Adrenal gland (tissue), 12 donors: Measurements from ENCODE around the gene VPS13D. TPM values are rescaled to one million over a fixed set of nuclear protein-coding genes. Genes with fewer than 3 reads are reported as not detected.
"Not testable (repeated sequence)": the region's sequence is repeated elsewhere in the genome, so short reads cannot be mapped to it uniquely, and the experiment has no call there.

Experiments
- DNase-seq, 7 donors: peaks; one replicate each; pipeline ENCODE4 v3.0.0-alpha.2; 2019 to 2020
- H3K27ac ChIP-seq, 5 donors: fragments of 200-600 bp; sonication (generic) in 4 of 5; 1 replicate in 3 of 5; 2 replicates in 2 of 5; pipeline versions ENCODE4 v1.5.1 to v1.8.0; 2016 to 2020; ENCODE audit warnings: mild to moderate bottlenecking in 1 of 5
- H3K27me3 ChIP-seq: fragments of 200-600 bp; 2 replicates; pipeline ENCODE4 v1.8.0; 2021
- H3K36me3 ChIP-seq, 2 donors: fragments of 200-600 bp; replicated peaks in 1 of 2; 1 replicate in 1 of 2; 2 replicates in 1 of 2; pipeline versions ENCODE4 v1.5.1 to v1.8.0; 2018 to 2022
- H3K4me1 ChIP-seq, 2 donors: fragments of 200-600 bp; replicated peaks in 1 of 2; 1 replicate in 1 of 2; 2 replicates in 1 of 2; pipeline versions ENCODE4 v1.5.1 to v1.8.0; 2018 to 2021
- H3K4me3 ChIP-seq, 4 donors: fragments of 200-600 bp; sonication (generic) in 3 of 4; one replicate each; pipeline ENCODE4 v1.5.1; 2016 to 2018
- H3K9me3 ChIP-seq, 3 donors: fragments of 200-600 bp; sonication (generic) in 1 of 3; replicated peaks in 1 of 3; 1 replicate in 2 of 3; 2 replicates in 1 of 3; pipeline versions ENCODE4 v1.5.1 to v1.8.0; 2016 to 2021
- POLR2A ChIP-seq, 2 donors: fragments of 450-650 bp; IDR thresholded peaks; one replicate each; pipeline ENCODE4 v1.6.1; 2017; ENCODE audit warnings: antibody characterized with exemption in 2 of 2, mild to moderate bottlenecking in 2 of 2, moderate library complexity in 1 of 2
- WGBS, 4 donors: extraction: QIAGEN DNeasy Blood & Tissue Kit in 2 of 4; methylation state at CpG; one replicate each; pipeline versions ENCODE4 v1.1.5 to v1.1.7; 2013 to 2017; 5-methylcytosine and 5-hydroxymethylcytosine counted together
- intact Hi-C, 2 donors: fragments of 100-400 bp; cut with DNase I; formaldehyde crosslinking; loops; one replicate each; pipeline versions ENCODE4 v1.14.1 to v1.15.0; 2022 to 2023
- polyA plus RNA-seq, 3 donors: library from polyadenylated mRNA; stranded (reverse); fragments of 200-250 nt in 2 of 3; fragments of 350-450 nt in 1 of 3; fragmentation: Illumina TruSeq in 1 of 3; extraction: RNeasy Lipid Tissue Mini Kit (QIAGEN cat#74804) in 1 of 3; gene quantifications; one replicate each; pipeline ENCODE4 v1.2.3, GENCODE V29; 2013 to 2014
- total RNA-seq, 9 donors: library from RNA; depleted of rRNA in 4 of 9; stranded (reverse); fragments of >200 nt in 4 of 9; fragments of 120-200 nt in 1 of 9; fragmentation: NEBNext Ultra II Directional in 1 of 9; extraction: Animal tissue kit (Norgen Biotek cat#: 25700) in 1 of 9; gene quantifications; one replicate each; pipeline versions ENCODE4 v1.1.0 to v1.2.4, GENCODE V29; 2013 to 2023
- TF ChIP-seq, protein P1 (sequence below), 6 experiments: fragments of 450-650 bp in 4 of 6; fragments of 200-600 bp in 2 of 6; sonication (generic) in 1 of 6; IDR thresholded peaks; 1 replicate in 5 of 6; 2 replicates in 1 of 6; pipeline versions ENCODE4 v1.5.1 to v1.8.0; 2016 to 2021; ENCODE audit warnings: antibody characterized with exemption in 6 of 6, mild to moderate bottlenecking in 2 of 6, moderate library complexity in 1 of 6
- donor health status: healthy with polysubstance abuse.
- donor health status: Bipolar disorder and iron deficiency.
- donor health status: DM: yes; HTN: yes; CAD: no.
- donor health status: DM: no; HTN: no; CAD: no.
- donor health status: DM: no; HTN: no; CAD: no.
- donor health status: DM: yes; HTN: yes; CAD: no.

Gene VPS13D
- total and polyA plus RNA-seq, 12 donors, result 17.0 to 62.3 (median 39.9) TPM

DNA sequence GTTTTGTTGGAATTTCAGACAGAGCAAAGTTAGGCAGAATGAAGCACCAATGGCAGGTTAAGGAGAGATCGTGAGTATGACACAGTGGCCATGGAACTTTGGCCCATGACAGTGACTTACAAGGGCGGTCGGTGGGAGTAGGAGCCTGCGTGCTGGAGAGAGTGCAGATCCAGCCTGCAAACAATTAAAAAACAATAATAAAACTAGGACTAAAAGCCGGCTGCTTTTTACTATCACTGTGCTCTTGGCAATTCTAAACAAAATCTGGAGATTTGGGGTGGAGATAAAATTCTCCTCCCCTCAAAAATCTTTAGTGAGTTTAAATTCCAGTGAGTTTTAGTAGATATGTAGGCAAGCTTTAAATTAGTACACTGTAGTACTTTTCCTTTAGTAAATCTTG, 291.3 kb downstream of the VPS13D start:
- Histone ChIP-seq H3K4me3 (no peak overlapping the region), H3K9me3 (no peaks in the 10 kb centered on the region), H3K36me3 (no peaks in the 10 kb centered on the region), H3K27ac (no peak overlapping the region), H3K27me3 (no peaks in the 10 kb centered on the region), H3K4me1 (peaks cover 7 to 12% of the 10 kb centered on the region in 2 donors)
- 75 to 85% (median 76%) methylated on average over 5 of the region's 5 CpGs for WGBS, 4 donors
- intact Hi-C loops, result no loop called here
- DNase-seq, result no peak
- TF ChIP-seq POLR2A (IDR thresholded peaks at IDR 0.05), result no peak
- TF ChIP-seq, protein P1, sequence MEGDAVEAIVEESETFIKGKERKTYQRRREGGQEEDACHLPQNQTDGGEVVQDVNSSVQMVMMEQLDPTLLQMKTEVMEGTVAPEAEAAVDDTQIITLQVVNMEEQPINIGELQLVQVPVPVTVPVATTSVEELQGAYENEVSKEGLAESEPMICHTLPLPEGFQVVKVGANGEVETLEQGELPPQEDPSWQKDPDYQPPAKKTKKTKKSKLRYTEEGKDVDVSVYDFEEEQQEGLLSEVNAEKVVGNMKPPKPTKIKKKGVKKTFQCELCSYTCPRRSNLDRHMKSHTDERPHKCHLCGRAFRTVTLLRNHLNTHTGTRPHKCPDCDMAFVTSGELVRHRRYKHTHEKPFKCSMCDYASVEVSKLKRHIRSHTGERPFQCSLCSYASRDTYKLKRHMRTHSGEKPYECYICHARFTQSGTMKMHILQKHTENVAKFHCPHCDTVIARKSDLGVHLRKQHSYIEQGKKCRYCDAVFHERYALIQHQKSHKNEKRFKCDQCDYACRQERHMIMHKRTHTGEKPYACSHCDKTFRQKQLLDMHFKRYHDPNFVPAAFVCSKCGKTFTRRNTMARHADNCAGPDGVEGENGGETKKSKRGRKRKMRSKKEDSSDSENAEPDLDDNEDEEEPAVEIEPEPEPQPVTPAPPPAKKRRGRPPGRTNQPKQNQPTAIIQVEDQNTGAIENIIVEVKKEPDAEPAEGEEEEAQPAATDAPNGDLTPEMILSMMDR (IDR thresholded peaks at IDR 0.05), result no peak

DNA sequence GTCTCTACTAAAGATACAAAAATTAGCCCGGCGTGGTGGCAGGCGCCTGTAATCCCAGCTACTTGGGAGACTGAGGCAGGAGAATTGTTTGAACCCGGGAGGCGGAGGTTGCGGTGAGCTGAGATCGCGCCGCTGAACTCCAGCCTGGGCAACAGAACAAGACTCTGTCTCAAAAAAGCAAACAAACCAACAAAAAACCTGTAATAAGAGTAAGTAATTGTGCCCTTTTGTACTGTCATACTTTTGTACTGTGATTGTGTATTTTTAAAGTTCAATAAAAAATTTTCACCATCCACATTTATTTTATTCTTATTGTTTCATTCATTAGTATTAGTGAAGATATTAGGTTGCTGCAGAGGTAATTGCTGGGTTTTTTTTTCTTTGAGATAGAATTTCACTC, 292.9 kb downstream of the VPS13D start:
- DNase-seq, H3K36me3 ChIP-seq, intact Hi-C loops, H3K27ac ChIP-seq, H3K9me3 ChIP-seq, H3K4me3 ChIP-seq, H3K27me3 ChIP-seq: not testable (repeated sequence)
- WGBS, 4 donors, result 97 to 98% (median 98%) methylated on average over 9 of the region's 9 CpGs
- peaks cover 7 to 13% of the 10 kb centered on the region in 2 donors for H3K4me1 ChIP-seq

DNA sequence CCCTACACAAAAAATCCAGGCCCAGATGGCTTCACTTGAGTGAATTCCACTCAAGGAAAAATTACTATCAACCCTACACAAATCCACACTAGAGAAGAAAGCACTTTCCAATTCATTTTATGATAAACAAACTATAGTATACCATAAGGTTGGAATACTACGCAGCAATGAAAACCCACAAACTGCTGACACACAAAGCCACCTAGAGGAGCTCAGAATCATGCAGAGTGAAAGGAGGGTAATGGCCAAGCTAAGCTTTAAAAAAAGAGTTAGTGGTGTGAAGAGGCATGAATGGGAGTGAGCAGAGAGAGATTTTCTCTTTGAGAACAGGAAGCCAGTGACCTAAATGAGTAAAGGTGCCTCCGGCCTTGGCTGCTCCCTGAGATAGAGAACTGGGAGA, 294.4 kb downstream of the VPS13D start:
- H3K27me3 ChIP-seq, result no peaks in the 10 kb centered on the region
- WGBS, 4 donors, result 78 to 93% (median 89%) methylated on average over 2 of the region's 2 CpGs
- H3K36me3 ChIP-seq, result no peaks in the 10 kb centered on the region
- no peak overlapping the region for H3K4me3 ChIP-seq
- DNase-seq, result peak in 1 of 7 donors; percentile 18
- no peak overlapping the region for H3K27ac ChIP-seq
- H3K9me3 ChIP-seq, result no peaks in the 10 kb centered on the region
- peaks cover 7 to 27% of the 10 kb centered on the region in 2 donors for H3K4me1 ChIP-seq
- TF ChIP-seq, protein P1 (IDR thresholded peaks at IDR 0.05), result no peak
- TF ChIP-seq POLR2A (IDR thresholded peaks at IDR 0.05), result no peak
- intact Hi-C loops, result no loop called here

GRCh38 chr1:12525311-12526181, 295.7 kb downstream of the VPS13D start:
- H3K27me3 ChIP-seq, result no peaks in the 10 kb centered on the region
- H3K4me1 ChIP-seq, result peaks cover 7 to 27% of the 10 kb centered on the region in 2 donors
- H3K4me3 ChIP-seq, result no peak overlapping the region
- H3K9me3 ChIP-seq, result no peaks in the 10 kb centered on the region
- intact Hi-C loops, result no loop called here
- peak; percentile 70 to 93 (median 90) for DNase-seq
- WGBS, 4 donors, result 55 to 65% (median 59%) methylated on average over 10 to 13 of the region's 13 CpGs
- H3K27ac ChIP-seq, result peak overlapping the region in 2 of 5 donors; percentile 57 to 79
- no peaks in the 10 kb centered on the region for H3K36me3 ChIP-seq
- TF ChIP-seq POLR2A (IDR thresholded peaks at IDR 0.05), result no peak
- TF ChIP-seq, protein P1 (IDR thresholded peaks at IDR 0.05), result no peak
